Smooth muscle cell (in vitro differentiated cells): Measurements from ENCODE around the gene KSR1. TPM values are rescaled to one million over a fixed set of nuclear protein-coding genes. Genes with fewer than 3 reads are reported as not detected.

Source experiments
- DNase-seq: peaks from one replicate; lab custom pipeline; 2025; ENCODE audit not compliant: unreplicated experiment; lab: John Stamatoyannopoulos, UW
- H2AFZ ChIP-seq: fragments of 200-600 bp; sonication (generic); 2 replicates; pipeline ENCODE4 v1.6.0; 2016; ENCODE audit warnings: antibody characterized with exemption, low read depth, mild to moderate bottlenecking
- H3F3A ChIP-seq: fragments of 200-600 bp; sonication (generic); 2 replicates; pipeline ENCODE4 v1.6.0; 2017; ENCODE audit warnings: antibody characterized with exemption, low read depth
- H3K27ac ChIP-seq: fragments of 200-600 bp; sonication (generic); 2 replicates; pipeline ENCODE4 v1.5.1; 2016; ENCODE audit warnings: low read depth, mild to moderate bottlenecking
- H3K27me3 ChIP-seq: fragments of 200-600 bp; sonication (generic); 2 replicates; pipeline ENCODE4 v1.6.1; 2016; ENCODE audit warnings: low read depth, mild to moderate bottlenecking
- H3K36me3 ChIP-seq: fragments of 200-600 bp; sonication (generic); 2 replicates; pipeline ENCODE4 v1.5.1; 2016; ENCODE audit warnings: low read depth
- H3K4me1 ChIP-seq: fragments of 200-600 bp; sonication (generic); 2 replicates; pipeline ENCODE4 v1.5.1; 2016; ENCODE audit warnings: low read depth
- H3K4me2 ChIP-seq: fragments of 200-600 bp; sonication (generic); 2 replicates; pipeline ENCODE4 v1.6.0; 2016; ENCODE audit warnings: mild to moderate bottlenecking
- H3K4me3 ChIP-seq: fragments of 200-600 bp; sonication (generic); 2 replicates; pipeline ENCODE4 v1.5.1; 2016; ENCODE audit warnings: mild to moderate bottlenecking
- H3K79me2 ChIP-seq: fragments of 200-600 bp; sonication (generic); 2 replicates; pipeline ENCODE4 v1.6.0; 2016; ENCODE audit warnings: low read depth, mild to moderate bottlenecking
- H3K9ac ChIP-seq: fragments of 200-600 bp; sonication (generic); 2 replicates; pipeline ENCODE4 v1.6.0; 2016; ENCODE audit warnings: low read depth
- H3K9me3 ChIP-seq: fragments of 200-600 bp; sonication (generic); replicated peaks from 2 replicates; pipeline ENCODE4 v1.5.1; 2016; ENCODE audit warnings: low read depth
- H4K20me1 ChIP-seq: fragments of 200-600 bp; sonication (generic); 2 replicates; pipeline ENCODE4 v1.6.0; 2016; ENCODE audit warnings: low read depth
- CTCF ChIP-seq: fragments of 200-600 bp; sonication (generic); IDR thresholded peaks from 2 replicates; pipeline ENCODE4 v1.5.1; 2017; ENCODE audit warnings: borderline replicate concordance, mild to moderate bottlenecking, antibody characterized with exemption; ENCODE audit not compliant: insufficient read depth, poor library complexity, severe bottlenecking
- WGBS: methylation state at CpG from one replicate; pipeline ENCODE4 v1.1.7; 2016; ENCODE audit warnings: low lambda C conversion rate; 5-methylcytosine and 5-hydroxymethylcytosine counted together
- polyA plus RNA-seq: library from polyadenylated mRNA; unstranded; fragments of >200 nt; fragmentation: Nextera tagmentation; extraction: Ambion mirVana; gene quantifications from 2 replicates; pipeline ENCODE4 v1.2.1, GENCODE V29; 2016
- total RNA-seq: library from RNA; depleted of rRNA; stranded (reverse); fragments of >200 nt; gene quantifications from 2 replicates; pipeline ENCODE4 v1.2.3, GENCODE V29; 2014

KSR1 gene
- total and polyA plus RNA-seq, 2 experiments from 2014 or later: 40.4 to 65.1 TPM

GRCh38 chr17:27458524-27458908 is 2.3 kb downstream of the KSR1 start:
- Histone ChIP-seq H3K27ac (peak overlapping the region; percentile 30), H3K4me2 (peak overlapping the region; percentile 94), H3K9me3 (no peaks in the 10 kb centered on the region), H3K9ac (peak overlapping the region; percentile 38), H3K27me3 (no peaks in the 10 kb centered on the region), H2AFZ (no peak overlapping the region), H3K36me3 (no peaks in the 10 kb centered on the region), H3K4me1 (peaks cover 27% of the 10 kb centered on the region), H3K4me3 (peak overlapping the region; percentile 98), H4K20me1 (peaks cover 69% of the 10 kb centered on the region), H3F3A (peaks cover 5% of the 10 kb centered on the region), H3K79me2 (peaks cover 70% of the 10 kb centered on the region)
- no peak for TF ChIP-seq CTCF
- DNase-seq: no peak
- 8% methylated on average over 6 of the region's 6 CpGs for WGBS

- Histone ChIP-seq H3K9me3 (no peaks in the 10 kb centered on the region), H3K79me2 (peaks cover 79% of the 10 kb centered on the region), H3K27ac (no peak overlapping the region), H4K20me1 (peaks cover 79% of the 10 kb centered on the region), H3K9ac (no peak overlapping the region), H3K4me1 (peaks cover 27% of the 10 kb centered on the region), H3K27me3 (no peaks in the 10 kb centered on the region), H3K4me2 (peak overlapping the region; percentile 94), H3F3A (peaks cover 5% of the 10 kb centered on the region), H2AFZ (no peak overlapping the region), H3K36me3 (no peaks in the 10 kb centered on the region), H3K4me3 (peak overlapping the region; percentile 98)
- TF ChIP-seq CTCF: no peak
- 32% methylated on average over 7 of the region's 7 CpGs for WGBS
- DNase-seq: no peak
Observed at GRCh38 chr17:27459433-27459832, 3.2 kb downstream of the KSR1 start.

GRCh38 chr17:27460196-27460725 is 4.0 kb downstream of the KSR1 start:
- WGBS: 68% methylated on average over 6 of the region's 6 CpGs
- H3K27me3 ChIP-seq: no peaks in the 10 kb centered on the region
- H3K9me3 ChIP-seq: no peaks in the 10 kb centered on the region
- no peak for DNase-seq
- peaks cover 27% of the 10 kb centered on the region for H3K4me1 ChIP-seq
- H3F3A ChIP-seq: peaks cover 5% of the 10 kb centered on the region
- H4K20me1 ChIP-seq: peaks cover 87% of the 10 kb centered on the region
- no peak for TF ChIP-seq CTCF
- H3K79me2 ChIP-seq: peaks cover 87% of the 10 kb centered on the region
- no peak overlapping the region for H3K9ac ChIP-seq
- H2AFZ ChIP-seq: no peak overlapping the region
- no peak overlapping the region for H3K27ac ChIP-seq
- H3K36me3 ChIP-seq: no peaks in the 10 kb centered on the region
- peak overlapping the region; percentile 94 for H3K4me2 ChIP-seq
- peak overlapping the region; percentile 1 for H3K4me3 ChIP-seq
